ENCODE measurements around the gene GNG10. TPM values are rescaled to one million over a fixed set of nuclear protein-coding genes. Genes with fewer than 3 reads are reported as not detected.

GNG10 gene
- total RNA-seq, 1 experiment from 2014 or later, result 31.0 TPM

- H4K91ac ChIP-seq (ENCODE audit: insufficient read length, low read depth, low read length), result no peak overlapping the region
- H3K23me2 ChIP-seq (ENCODE audit: insufficient read length, low read depth, low read length, poor library complexity, severe bottlenecking), result no peaks in the 10 kb centered on the region
- Mint-ChIP-seq H3K27me3 (ENCODE audit: low read depth) (no peaks in the 10 kb centered on the region), H3K4me1 (no peaks in the 10 kb centered on the region), H3K4me3 (no peak overlapping the region), H3K9me3 (no peaks in the 10 kb centered on the region), H3K27ac (no peak overlapping the region), H3K36me3 (ENCODE audit: insufficient read depth in 1 of 3, low read depth in 3 of 3) (peaks cover 18 to 45% (median 41%) of the 10 kb centered on the region in 3 experiments; a peak in 6 of 7 replicates)
- no peaks in the 10 kb centered on the region for H3K27me3 ChIP-seq (ENCODE audit: insufficient read depth, low read length)
- no peak overlapping the region for H3K4me2 ChIP-seq (ENCODE audit: insufficient read depth, insufficient read length, low read length)
- H3K9me3 ChIP-seq (ENCODE audit: control insufficient read depth, low read depth, low read length), result no peaks in the 10 kb centered on the region
- no peaks in the 10 kb centered on the region for H4K20me1 ChIP-seq (ENCODE audit: control insufficient read depth, insufficient read depth, insufficient read length)
- no peak overlapping the region for H3K23ac ChIP-seq (ENCODE audit: insufficient read length, low read depth, low read length)
- no peak overlapping the region for H3T11ph ChIP-seq (ENCODE audit: low read length)
- no peak for DNase-seq
- no peak overlapping the region for H3K27ac ChIP-seq (ENCODE audit: insufficient read length, low read depth, low read length)
- H3K18ac ChIP-seq (ENCODE audit: insufficient read length, low read depth, low read length), result no peak overlapping the region
- H2BK5ac ChIP-seq (ENCODE audit: insufficient read length, low read length), result no peak overlapping the region
- TF ChIP-seq CTCF (conservative IDR thresholded peaks at IDR 0.05), result no peak
- no peak overlapping the region for H2BK12ac ChIP-seq (ENCODE audit: insufficient read length, low read depth, low read length)
- H2AK5ac ChIP-seq (ENCODE audit: insufficient read length, low read length), result no peak overlapping the region
- H3K56ac ChIP-seq (ENCODE audit: insufficient read length, low read depth, low read length), result no peak overlapping the region
- H3K4me1 ChIP-seq (ENCODE audit: insufficient read depth, low read length), result no peaks in the 10 kb centered on the region
- no peaks in the 10 kb centered on the region for H3K79me1 ChIP-seq (ENCODE audit: insufficient read depth, low read depth, low read length, poor library complexity, severe bottlenecking)
- H4K8ac ChIP-seq (replicated peaks; ENCODE audit: insufficient read length, low read depth, low read length), result no peak overlapping the region
- no peaks in the 10 kb centered on the region for H3K79me2 ChIP-seq (ENCODE audit: insufficient read depth, low read length)
- H2BK120ac ChIP-seq (ENCODE audit: low read depth, low read length, poor library complexity, severe bottlenecking), result no peak overlapping the region
- no peak overlapping the region for H2BK15ac ChIP-seq (ENCODE audit: low read depth, low read length)
- H2AFZ ChIP-seq (ENCODE audit: low read length), result no peak overlapping the region
- no peak overlapping the region for H3K4ac ChIP-seq (ENCODE audit: low read depth, low read length)
- no CpG with 5 or more reads among the region's 1 CpG for WGBS (ENCODE audit: extremely low coverage, insufficient read length, low lambda C conversion rate)
- no peak overlapping the region for H2BK20ac ChIP-seq (ENCODE audit: low read depth, low read length, poor library complexity, severe bottlenecking)
- H3K14ac ChIP-seq (ENCODE audit: insufficient read depth, low read length), result no peak overlapping the region
- H4K5ac ChIP-seq (ENCODE audit: insufficient read length, low read depth, low read length), result no peak overlapping the region
- no peak overlapping the region for H3K9ac ChIP-seq (ENCODE audit: extremely low read depth, insufficient read length, low read length)
Measured at GRCh38 chr9:111645806-111646205, 15.6 kb upstream of the GNG10 start.
